ENCODE results near the gene TRIM72. TPM values are rescaled to one million over a fixed set of nuclear protein-coding genes. Genes with fewer than 3 reads are reported as not detected.

TRIM72 gene
- total RNA-seq, 1 experiment from 2014 or later: 1.2 TPM

DNA sequence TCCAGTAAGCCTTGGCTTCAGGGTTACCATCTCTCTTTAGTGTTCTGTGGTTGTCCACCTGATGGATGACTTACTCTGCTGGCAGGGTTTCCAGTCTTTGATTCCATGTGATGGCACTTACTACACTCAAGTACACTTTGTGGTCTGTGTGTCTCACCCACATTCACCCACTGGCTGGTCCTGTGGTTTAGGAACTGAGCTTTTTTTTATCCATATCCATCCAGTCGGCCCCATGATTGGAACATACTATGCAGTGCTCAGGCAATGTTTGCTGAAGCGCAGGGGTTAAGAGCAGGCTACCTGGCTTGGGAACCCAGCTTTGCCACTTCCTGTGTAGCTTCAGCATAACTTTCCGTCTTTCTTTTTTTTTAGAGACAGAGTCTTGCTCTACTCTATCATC is 36.8 kb upstream of the TRIM72 start:
- peaks cover 3 to 11% of the 10 kb centered on the region in 2 experiments; a peak in 4 of 5 replicates for H3K9me3 Mint-ChIP-seq
- H4K5ac ChIP-seq (ENCODE audit: insufficient read length, low read depth, low read length): no peak overlapping the region
- no peak overlapping the region for H3K56ac ChIP-seq (ENCODE audit: insufficient read length, low read depth, low read length)
- no peak overlapping the region for H3K4ac ChIP-seq (ENCODE audit: low read depth, low read length)
- H2BK15ac ChIP-seq (ENCODE audit: low read depth, low read length): no peak overlapping the region
- H3K14ac ChIP-seq (ENCODE audit: insufficient read depth, low read length): no peak overlapping the region
- H3K4me3 Mint-ChIP-seq: no peak overlapping the region
- H3T11ph ChIP-seq (ENCODE audit: low read length): no peak overlapping the region
- peak overlapping the region in 1 of 3 experiments; percentile 40; a peak in 1 of 7 replicates for H3K27ac Mint-ChIP-seq
- H4K91ac ChIP-seq (ENCODE audit: insufficient read length, low read depth, low read length): no peak overlapping the region
- no peak overlapping the region for H2BK12ac ChIP-seq (ENCODE audit: insufficient read length, low read depth, low read length)
- no peak overlapping the region for H3K23ac ChIP-seq (ENCODE audit: insufficient read length, low read depth, low read length)
- H3K27me3 ChIP-seq (ENCODE audit: insufficient read depth, low read length): no peaks in the 10 kb centered on the region
- no peak overlapping the region for H3K4me2 ChIP-seq (ENCODE audit: insufficient read depth, insufficient read length, low read length)
- no peaks in the 10 kb centered on the region for H4K20me1 ChIP-seq (ENCODE audit: control insufficient read depth, insufficient read depth, insufficient read length)
- TF ChIP-seq, protein P1, sequence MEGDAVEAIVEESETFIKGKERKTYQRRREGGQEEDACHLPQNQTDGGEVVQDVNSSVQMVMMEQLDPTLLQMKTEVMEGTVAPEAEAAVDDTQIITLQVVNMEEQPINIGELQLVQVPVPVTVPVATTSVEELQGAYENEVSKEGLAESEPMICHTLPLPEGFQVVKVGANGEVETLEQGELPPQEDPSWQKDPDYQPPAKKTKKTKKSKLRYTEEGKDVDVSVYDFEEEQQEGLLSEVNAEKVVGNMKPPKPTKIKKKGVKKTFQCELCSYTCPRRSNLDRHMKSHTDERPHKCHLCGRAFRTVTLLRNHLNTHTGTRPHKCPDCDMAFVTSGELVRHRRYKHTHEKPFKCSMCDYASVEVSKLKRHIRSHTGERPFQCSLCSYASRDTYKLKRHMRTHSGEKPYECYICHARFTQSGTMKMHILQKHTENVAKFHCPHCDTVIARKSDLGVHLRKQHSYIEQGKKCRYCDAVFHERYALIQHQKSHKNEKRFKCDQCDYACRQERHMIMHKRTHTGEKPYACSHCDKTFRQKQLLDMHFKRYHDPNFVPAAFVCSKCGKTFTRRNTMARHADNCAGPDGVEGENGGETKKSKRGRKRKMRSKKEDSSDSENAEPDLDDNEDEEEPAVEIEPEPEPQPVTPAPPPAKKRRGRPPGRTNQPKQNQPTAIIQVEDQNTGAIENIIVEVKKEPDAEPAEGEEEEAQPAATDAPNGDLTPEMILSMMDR (conservative IDR thresholded peaks at IDR 0.05): no peak
- no peak overlapping the region for H3K18ac ChIP-seq (ENCODE audit: insufficient read length, low read depth, low read length)
- peaks cover 9% of the 10 kb centered on the region for H3K23me2 ChIP-seq (ENCODE audit: insufficient read length, low read depth, low read length, poor library complexity, severe bottlenecking)
- DNase-seq: no peak
- H3K9ac ChIP-seq (ENCODE audit: extremely low read depth, insufficient read length, low read length): no peak overlapping the region
- peaks cover 25 to 28% of the 10 kb centered on the region in 2 experiments for H3K4me1 Mint-ChIP-seq
- no peak overlapping the region for H2BK5ac ChIP-seq (ENCODE audit: insufficient read length, low read length)
- no peaks in the 10 kb centered on the region; the same call in 1 of the 2 replicates for H3K4me1 ChIP-seq (ENCODE audit: insufficient read depth, low read length)
- no peak overlapping the region for H2AK5ac ChIP-seq (ENCODE audit: insufficient read length, low read length)
- H4K8ac ChIP-seq (replicated peaks; ENCODE audit: insufficient read length, low read depth, low read length): no peak overlapping the region
- no peaks in the 10 kb centered on the region for H3K9me3 ChIP-seq (ENCODE audit: control insufficient read depth, low read depth, low read length)
- no peaks in the 10 kb centered on the region for H3K79me1 ChIP-seq (ENCODE audit: insufficient read depth, low read depth, low read length, poor library complexity, severe bottlenecking)
- H3K27me3 Mint-ChIP-seq (ENCODE audit: low read depth): no peaks in the 10 kb centered on the region; the same call in none of the 2 replicates
- H2BK20ac ChIP-seq (ENCODE audit: low read depth, low read length, poor library complexity, severe bottlenecking): no peak overlapping the region
- no peak overlapping the region for H2BK120ac ChIP-seq (ENCODE audit: low read depth, low read length, poor library complexity, severe bottlenecking)
- H3K27ac ChIP-seq (ENCODE audit: insufficient read length, low read depth, low read length): no peak overlapping the region
- no CpG with 5 or more reads among the region's 3 CpGs for WGBS (ENCODE audit: extremely low coverage, insufficient read length, low lambda C conversion rate)
- peaks cover 12 to 14% (median 14%) of the 10 kb centered on the region in 3 experiments for H3K36me3 Mint-ChIP-seq (ENCODE audit: insufficient read depth in 1 of 3, low read depth in 3 of 3)
- peaks cover 16% of the 10 kb centered on the region for H3K79me2 ChIP-seq (ENCODE audit: insufficient read depth, low read length)
- no peak overlapping the region for H2AFZ ChIP-seq (ENCODE audit: low read length)
